Measurements from ENCODE around the gene ZNF653.

The ZNF653 gene

GRCh38 chr19:11489378-11489777 is 16.3 kb downstream of the ZNF653 start:
- no peak overlapping the region for H3K4me3 ChIP-seq (ENCODE audit: low read length)
- no peak for DNase-seq (ENCODE audit: low read depth)
- no peak for TF ChIP-seq CTCF (conservative IDR thresholded peaks at IDR 0.05; ENCODE audit: low read depth, low read length)

- TF ChIP-seq CTCF (conservative IDR thresholded peaks at IDR 0.05; ENCODE audit: low read depth, low read length), result no peak
- no peak overlapping the region for H3K4me3 ChIP-seq (ENCODE audit: low read length)
Observed at GRCh38 chr19:11486661-11487503, 18.8 kb downstream of the ZNF653 start.

GRCh38 chr19:11485245-11485837 is 20.3 kb downstream of the ZNF653 start:
- H3K4me3 ChIP-seq (ENCODE audit: low read length), result no peak overlapping the region
- no peak for DNase-seq (ENCODE audit: low read depth)
- TF ChIP-seq CTCF (conservative IDR thresholded peaks at IDR 0.05; ENCODE audit: low read depth, low read length), result no peak

More at GRCh38 chr19:11486661-11487503, 18.8 kb downstream of the ZNF653 start:
- no peak for DNase-seq (ENCODE audit: low read depth)

GRCh38 chr19:11483366-11484111 is 22.1 kb downstream of the ZNF653 start:
- DNase-seq (ENCODE audit: low read depth), result no peak
- no peak for TF ChIP-seq CTCF (conservative IDR thresholded peaks at IDR 0.05; ENCODE audit: low read depth, low read length)
- H3K4me3 ChIP-seq (ENCODE audit: low read length), result no peak overlapping the region

- H3K4me3 ChIP-seq (ENCODE audit: low read length), result peak overlapping the region; percentile 42
- peak; percentile 32 for DNase-seq (ENCODE audit: low read depth)
- TF ChIP-seq CTCF (conservative IDR thresholded peaks at IDR 0.05; ENCODE audit: low read depth, low read length), result peak; percentile 79
Observed at GRCh38 chr19:11482384-11483050, 23.1 kb downstream of the ZNF653 start.

GRCh38 chr19:11481534-11482383 is 23.9 kb downstream of the ZNF653 start:
- no peak for TF ChIP-seq CTCF (conservative IDR thresholded peaks at IDR 0.05; ENCODE audit: low read depth, low read length)
- peak; percentile 72 for DNase-seq (ENCODE audit: low read depth)
- peak overlapping the region; percentile 42 for H3K4me3 ChIP-seq (ENCODE audit: low read length)
